HepG2 (cell line): ENCODE measurements around the gene VPS52. TPM values are rescaled to one million over a fixed set of nuclear protein-coding genes. Genes with fewer than 3 reads are reported as not detected.

Experiments
- BORCS8-MEF2B ChIP-seq: sonication (generic); formaldehyde crosslinking; IDR thresholded peaks from 2 replicates; pipeline ENCODE4 v1.8.0; 2022; ENCODE audit warnings: mild to moderate bottlenecking, missing genetic modification reagents
- CHCHD3 ChIP-seq: sonication (generic); formaldehyde crosslinking; IDR thresholded peaks from 2 replicates; pipeline ENCODE4 v1.8.0; 2022; ENCODE audit warnings: mild to moderate bottlenecking, missing genetic modification reagents, moderate library complexity
- FOXO1 ChIP-seq: sonication (generic); formaldehyde crosslinking; IDR thresholded peaks from 2 replicates; pipeline ENCODE4 v1.4.0; 2020; ENCODE audit warnings: missing genetic modification reagents
- GPN1 ChIP-seq: sonication (generic); formaldehyde crosslinking; IDR thresholded peaks from 2 replicates; pipeline ENCODE4 v1.5.1; 2020; ENCODE audit warnings: missing genetic modification reagents, borderline replicate concordance
- HES4 ChIP-seq: sonication (generic); formaldehyde crosslinking; IDR thresholded peaks from 2 replicates; pipeline ENCODE4 v1.9.0; 2021; ENCODE audit warnings: mild to moderate bottlenecking, missing genetic modification reagents, borderline replicate concordance
- HOXD1 ChIP-seq: sonication (generic); formaldehyde crosslinking; IDR thresholded peaks from 2 replicates; pipeline ENCODE4 v1.5.0; 2020; ENCODE audit warnings: missing genetic modification reagents
- MEIS1 ChIP-seq: sonication (generic); formaldehyde crosslinking; IDR thresholded peaks from 2 replicates; pipeline ENCODE4 v1.9.0; 2021; ENCODE audit warnings: mild to moderate bottlenecking, missing genetic modification reagents, moderate library complexity, borderline replicate concordance
- NR3C1 ChIP-seq: sonication (generic); formaldehyde crosslinking; IDR thresholded peaks from 2 replicates; pipeline ENCODE4 v1.4.0; 2020; ENCODE audit warnings: missing genetic modification reagents
- PAF1 ChIP-seq: IDR thresholded peaks from 2 replicates; pipeline ENCODE4 v1.6.1; 2016; ENCODE audit warnings: missing genetic modification reagents, missing compliant biosample characterization
- POLR2A ChIP-seq, 2 experiments: IDR thresholded peaks; 2 replicates each; pipeline ENCODE4 v1.6.1; 2011; ENCODE audit warnings: low read depth in 2 of 2, low read length in 2 of 2, mild to moderate bottlenecking in 1 of 2, moderate library complexity in 1 of 2; ENCODE audit not compliant: insufficient read depth in 1 of 2
- RFX3 ChIP-seq: IDR thresholded peaks from 2 replicates; pipeline ENCODE4 v1.6.1; 2016; ENCODE audit warnings: missing biosample characterization, missing genetic modification reagents
- SALL2 ChIP-seq: sonication (generic); formaldehyde crosslinking; IDR thresholded peaks from 2 replicates; pipeline ENCODE4 v1.8.1; 2023; ENCODE audit warnings: mild to moderate bottlenecking, missing genetic modification reagents, inconsistent platforms
- ZHX2 ChIP-seq, 2 experiments: sonication (generic) in 1 of 2; formaldehyde crosslinking in 1 of 2; IDR thresholded peaks; 2 replicates each; pipeline versions ENCODE4 v1.6.1 to v1.9.0; 2014 to 2022; ENCODE audit warnings: antibody characterized with exemption in 1 of 2, borderline replicate concordance in 1 of 2, inconsistent platforms in 1 of 2, low read depth in 1 of 2, missing genetic modification reagents in 1 of 2
- ZNF10 ChIP-seq: sonication (generic); formaldehyde crosslinking; IDR thresholded peaks from 2 replicates; pipeline ENCODE4 v1.4.0; 2020; ENCODE audit warnings: mild to moderate bottlenecking, low read depth, missing genetic modification reagents, borderline replicate concordance
- ZNF20 ChIP-seq: sonication (generic); formaldehyde crosslinking; IDR thresholded peaks from 2 replicates; pipeline ENCODE4 v1.4.0; 2020; ENCODE audit warnings: mild to moderate bottlenecking, moderate library complexity, missing genetic modification reagents
- ZNF264 ChIP-seq: sonication (generic); formaldehyde crosslinking; IDR thresholded peaks from 2 replicates; pipeline ENCODE4 v1.4.0; 2020; ENCODE audit warnings: missing genetic modification reagents
- ZNF350 ChIP-seq: sonication (generic); formaldehyde crosslinking; IDR thresholded peaks from 2 replicates; pipeline ENCODE4 v1.4.0; 2020; ENCODE audit warnings: mild to moderate bottlenecking, low read depth, missing genetic modification reagents, borderline replicate concordance
- ZNF432 ChIP-seq: sonication (generic); formaldehyde crosslinking; IDR thresholded peaks from 2 replicates; pipeline ENCODE4 v1.5.0; 2020; ENCODE audit warnings: missing genetic modification reagents, mild to moderate bottlenecking, borderline replicate concordance
- ZNF484 ChIP-seq: sonication (generic); formaldehyde crosslinking; IDR thresholded peaks from 2 replicates; pipeline ENCODE4 v1.5.1; 2020; ENCODE audit warnings: mild to moderate bottlenecking, low read depth, missing genetic modification reagents, borderline replicate concordance
- ZNF501 ChIP-seq: sonication (generic); formaldehyde crosslinking; IDR thresholded peaks from 2 replicates; pipeline ENCODE4 v1.5.1; 2020; ENCODE audit warnings: mild to moderate bottlenecking, moderate library complexity, missing genetic modification reagents
- ZNF597 ChIP-seq: sonication (generic); formaldehyde crosslinking; IDR thresholded peaks from 2 replicates; pipeline ENCODE4 v1.5.0; 2020; ENCODE audit warnings: missing genetic modification reagents
- ZNF713 ChIP-seq: sonication (generic); formaldehyde crosslinking; IDR thresholded peaks from 2 replicates; pipeline ENCODE4 v1.4.0; 2020; ENCODE audit warnings: mild to moderate bottlenecking, missing genetic modification reagents
- ZNF772 ChIP-seq: sonication (generic); formaldehyde crosslinking; IDR thresholded peaks from 2 replicates; pipeline ENCODE4 v1.5.0; 2020; ENCODE audit warnings: mild to moderate bottlenecking, missing genetic modification reagents
- polyA plus RNA-seq, 8 experiments: library from polyadenylated mRNA; depleted of rRNA in 3 of 8; stranded (reverse) in 7 of 8; unstranded in 1 of 8; fragments of >200 nt; fragmentation: Illumina TruSeq in 4 of 8; extraction: Trizol in 4 of 8; gene quantifications; 2 replicates each; pipeline versions ENCODE4 v1.2.1 to v1.2.3, GENCODE V29; 2011 to 2016; ENCODE audit warnings: low read depth in 4 of 8, missing spikeins in 1 of 8, mixed read lengths in 1 of 8; ENCODE audit not compliant: insufficient read depth in 1 of 8
- total RNA-seq, 5 experiments: library from RNA; depleted of rRNA; stranded (reverse); fragments of >200 nt; fragmentation: Illumina TruSeq; extraction: Trizol; gene quantifications; 2 replicates each; pipeline ENCODE4 v1.2.3, GENCODE V29; 2016; ENCODE audit warnings: low read depth in 1 of 5

The VPS52 gene
- total and polyA plus RNA-seq, 2 of the 13 experiments (the other 11 are each of a cell fraction or from before 2014, with no cell fraction given), result 48.9 to 85.5 TPM

GRCh38 chr6:33204415-33205190, 67.1 kb downstream of the VPS52 start, which contains the start of gene HSD17B8 (continued):
- TF ChIP-seq ZNF484, result no peak; the same call in 1 of the 2 replicates
- peak; percentile 39 for TF ChIP-seq ZHX2 (IDR thresholded peaks at IDR 0.05; ENCODE audit: low read depth)
- 0 out of 2 replicates have a peak, but pooled peaks have one; percentile 75 for TF ChIP-seq ZHX2 (CRISPR knock-in tag; IDR thresholded peaks at IDR 0.05; ENCODE audit: borderline replicate concordance)
- TF ChIP-seq ZNF713, result peak; percentile 84; the same call in 1 of the 2 replicates
- TF ChIP-seq FOXO1, result peak; percentile 40; the same call in 1 of the 2 replicates
- peak; percentile 71; the same call in 1 of the 2 replicates for TF ChIP-seq ZNF264 (CRISPR knock-in tag)
- TF ChIP-seq ZNF772 (CRISPR knock-in tag), result peak; percentile 79; the same call in 1 of the 2 replicates
- no peak for TF ChIP-seq NR3C1 (CRISPR knock-in tag)
- TF ChIP-seq ZNF20, result 0 out of 2 replicates have a peak, but pooled peaks have one; percentile 32
- TF ChIP-seq RFX3 (CRISPR knock-in tag), result no peak
- no peak for TF ChIP-seq ZNF10
- peak; percentile 67; the same call in 1 of the 2 replicates for TF ChIP-seq CHCHD3 (CRISPR knock-in tag)
- peak; percentile 78; the same call in 1 of the 2 replicates for TF ChIP-seq ZNF501
- 0 out of 2 replicates have a peak, but pooled peaks have one; percentile 38 for TF ChIP-seq MEIS1 (CRISPR knock-in tag)
- peak; percentile 88 for TF ChIP-seq BORCS8-MEF2B (CRISPR knock-in tag)
- no peak for TF ChIP-seq GPN1
- peak; percentile 69; the same call in 1 of the 2 replicates for TF ChIP-seq HOXD1
- peak; percentile 76; the same call in 1 of the 2 replicates for TF ChIP-seq HES4 (CRISPR knock-in tag)
- TF ChIP-seq POLR2A (IDR thresholded peaks at IDR 0.05; ENCODE audit: insufficient read depth in 1 of 2, low read depth in 2 of 2, low read length in 2 of 2), result peak in 1 of 2 experiments; percentile 74; a peak in 2 of 4 replicates
- TF ChIP-seq ZNF432 (CRISPR knock-in tag), result no peak
- TF ChIP-seq ZNF350 (CRISPR knock-in tag), result no peak; the same call in 1 of the 2 replicates
- TF ChIP-seq ZNF597, result no peak
- TF ChIP-seq SALL2 (CRISPR knock-in tag), result peak; percentile 89
- peak; percentile 72; the same call in 1 of the 2 replicates for TF ChIP-seq PAF1 (CRISPR knock-in tag)
